Dedifferentiated amniotic fluid mesenchymal stem cell (primary cell): Measurements from ENCODE around the gene CST5.
"Not testable (repeated sequence)": the region's sequence is repeated elsewhere in the genome, so short reads cannot be mapped to it uniquely, and the experiment has no call there.

Source experiments
- DNase-seq: peaks from one replicate; pipeline ENCODE4 v3.0.0-alpha.2; 2016; ENCODE audit errors: extremely low spot score

CST5 gene, protein sequence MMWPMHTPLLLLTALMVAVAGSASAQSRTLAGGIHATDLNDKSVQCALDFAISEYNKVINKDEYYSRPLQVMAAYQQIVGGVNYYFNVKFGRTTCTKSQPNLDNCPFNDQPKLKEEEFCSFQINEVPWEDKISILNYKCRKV

GRCh38 chr20:23879328-23879798 is at the start of gene CST5:
Gene CST5 (minus strand): TSS chr20:23879748. CDS start chr20:23879676, 72 bp downstream.
- no peak for DNase-seq

DNA sequence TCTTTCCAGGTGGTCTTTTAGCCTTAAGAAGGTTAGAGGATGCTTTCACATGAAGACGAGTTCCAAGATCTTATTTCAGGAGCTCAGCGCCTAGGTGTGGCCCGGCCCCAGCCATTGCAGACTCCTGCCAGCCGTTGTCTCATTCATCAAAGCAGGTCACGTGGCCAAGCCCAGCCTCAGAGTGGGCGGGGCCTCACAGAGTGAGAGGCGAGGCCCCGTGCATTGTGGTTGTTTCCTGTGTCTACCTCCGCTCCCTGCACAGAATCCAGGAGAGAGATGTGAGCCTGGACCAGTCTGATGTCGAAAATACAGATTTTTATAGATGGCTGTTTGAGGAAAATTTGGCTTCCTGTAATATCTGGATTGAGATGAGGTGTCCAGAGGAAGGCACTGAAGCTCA is 49.2 kb upstream of the CST5 start:
- DNase-seq = no peak

DNA sequence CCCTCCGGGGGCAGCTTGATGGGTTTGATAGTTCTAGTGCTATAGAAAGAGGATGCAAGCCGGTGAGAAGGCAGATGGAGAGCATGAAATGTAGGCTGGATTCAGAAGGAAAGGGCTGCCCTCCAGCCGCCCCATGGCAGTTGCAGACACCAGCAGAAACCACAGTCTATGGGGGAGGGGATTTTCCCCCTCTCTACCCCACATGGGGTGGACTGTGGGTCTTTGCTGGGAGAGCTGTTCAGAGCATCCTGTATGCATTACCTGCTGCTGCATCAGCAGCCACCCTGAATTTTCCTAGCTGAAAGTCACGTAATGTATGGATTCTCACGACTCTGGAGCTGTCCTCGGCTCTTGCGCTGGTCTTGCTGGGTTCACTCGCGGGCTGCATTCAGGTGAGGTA is 48.8 kb upstream of the CST5 start:
- DNase-seq = no peak

DNA sequence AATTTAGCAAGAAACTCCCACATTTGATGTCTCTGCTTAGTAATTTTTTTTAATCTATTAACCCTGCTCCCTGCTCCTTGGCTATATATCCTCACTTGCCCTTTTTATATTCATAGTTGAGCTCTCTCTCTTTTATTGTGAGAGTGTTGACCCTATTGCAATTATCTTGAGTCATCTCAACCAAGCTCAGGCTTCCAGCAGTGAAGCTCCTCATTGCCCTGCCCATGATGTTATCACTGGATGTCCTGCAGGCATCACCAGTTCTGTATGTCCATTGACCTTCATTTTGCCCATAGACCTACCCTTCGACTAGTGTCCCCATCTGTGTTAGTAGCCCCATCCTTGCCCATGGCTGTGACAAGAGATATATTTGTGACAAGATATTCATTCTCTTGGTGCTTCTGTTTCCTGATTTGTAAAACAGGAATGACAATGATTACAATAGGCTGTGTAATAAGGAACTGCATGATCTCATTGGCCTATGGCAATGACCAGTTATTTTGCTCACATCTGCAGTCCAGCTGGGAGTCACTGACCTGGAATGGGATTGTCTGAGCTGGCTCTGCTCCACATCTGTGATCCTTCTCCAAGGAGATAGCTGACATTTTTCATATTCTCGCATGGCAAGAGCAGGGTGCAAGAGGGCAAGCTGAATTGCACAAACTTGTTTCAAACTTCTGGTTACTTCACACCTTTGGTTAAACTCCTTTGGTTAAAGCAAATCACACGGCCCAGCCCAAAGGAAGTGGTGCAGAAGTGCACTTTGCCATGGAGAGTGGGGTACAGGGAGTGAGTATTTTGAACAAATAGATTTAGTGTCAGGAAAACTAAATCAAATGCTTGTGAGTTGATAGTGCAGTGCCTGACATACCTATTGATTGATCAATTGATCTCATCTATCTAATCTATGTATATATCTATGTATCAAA is 47.7 kb upstream of the CST5 start:
- no peak for DNase-seq

GRCh38 chr20:23926526-23926880 is 47.0 kb upstream of the CST5 start:
- DNase-seq = no peak

GRCh38 chr20:23925789-23926525 is 46.4 kb upstream of the CST5 start:
- no peak for DNase-seq

DNA sequence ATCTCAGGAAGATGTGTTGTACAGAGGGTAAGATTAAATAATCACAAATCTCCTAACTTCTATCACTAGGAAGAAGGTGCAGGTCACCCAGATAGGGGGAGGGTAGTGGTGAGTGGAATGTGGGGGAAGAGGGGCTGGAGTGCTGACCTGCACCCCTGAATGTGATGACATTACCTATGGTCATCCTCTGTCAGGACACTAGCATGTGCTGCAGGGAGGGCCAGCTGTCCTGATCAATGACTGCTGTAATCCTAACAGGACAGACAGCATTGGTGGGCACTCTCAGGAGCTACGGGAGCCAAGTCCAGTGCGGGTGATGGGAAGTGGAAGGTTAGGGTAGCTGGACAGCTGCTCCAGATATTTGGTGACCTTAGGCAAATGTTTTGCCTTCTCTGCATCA is 45.2 kb upstream of the CST5 start:
- no peak for DNase-seq

DNA sequence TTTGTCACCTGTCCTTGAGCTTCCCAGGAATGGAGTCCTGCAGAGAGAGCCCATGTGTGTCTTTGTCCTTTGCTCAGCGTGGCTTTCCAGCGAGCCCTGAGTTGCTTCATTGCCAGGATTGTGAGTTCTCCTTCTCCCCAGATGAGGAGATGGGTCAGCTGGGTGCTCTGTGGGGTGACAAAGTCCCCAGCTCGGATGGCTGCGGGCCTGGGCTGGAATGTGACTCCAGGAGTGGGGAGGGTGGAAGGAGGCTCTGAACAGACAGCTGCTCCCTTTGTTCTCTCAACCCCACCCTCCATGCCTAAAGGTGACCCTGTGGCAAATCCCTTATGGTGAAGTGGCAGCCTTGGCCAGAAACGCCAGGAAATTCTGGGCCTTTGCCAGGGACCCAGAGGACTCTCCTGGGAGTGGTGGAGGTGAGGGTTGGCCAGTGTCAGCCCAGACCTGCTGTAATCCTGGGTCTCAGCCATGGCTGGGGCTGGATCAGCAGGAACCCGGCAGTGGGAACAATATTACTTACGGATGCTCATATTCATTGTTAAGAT is 44.4 kb upstream of the CST5 start:
- no peak for DNase-seq

- no peak for DNase-seq
Observed at GRCh38 chr20:23923311-23923710, 43.8 kb upstream of the CST5 start.

- DNase-seq = peak; percentile 20
Observed at GRCh38 chr20:23920408-23921325, 41.1 kb upstream of the CST5 start.

GRCh38 chr20:23918896-23919295 is 39.3 kb upstream of the CST5 start:
- DNase-seq = no peak

DNA sequence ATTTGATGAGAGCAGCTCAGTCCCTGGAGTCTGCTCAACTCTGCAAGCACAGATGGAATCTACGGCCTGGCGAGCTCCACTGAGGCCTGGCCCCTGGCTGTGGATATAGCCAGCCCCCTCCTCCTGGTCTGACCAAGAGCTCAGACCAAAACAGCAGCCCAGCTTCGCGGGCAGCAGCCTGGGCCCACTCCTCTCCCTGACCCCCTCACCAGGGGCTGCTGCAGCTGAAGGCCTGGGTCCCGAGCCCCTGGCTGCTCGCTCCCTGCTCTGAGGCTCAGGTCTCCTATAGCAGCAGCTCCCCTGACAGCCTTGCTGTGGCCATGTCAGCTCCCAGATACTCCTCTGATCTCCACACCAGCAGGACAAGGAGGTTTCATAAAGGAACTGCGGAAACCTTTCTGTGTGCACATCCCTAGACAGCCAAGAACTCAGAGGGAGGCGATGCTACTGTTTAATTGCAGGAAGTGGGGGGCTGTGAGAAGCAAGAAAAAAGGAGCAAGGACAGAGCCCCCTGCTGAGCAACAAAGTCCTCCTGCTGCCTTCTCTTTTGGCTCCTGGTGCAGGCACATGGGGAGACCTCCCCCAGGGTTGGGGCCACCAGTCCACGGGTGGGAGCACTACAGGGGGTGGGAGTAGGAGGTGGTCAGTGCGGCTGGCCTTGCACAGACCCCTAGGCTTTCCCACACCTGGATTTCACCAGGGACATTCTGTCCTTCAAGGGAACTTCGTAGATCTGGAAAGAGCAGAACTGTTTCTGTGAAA is 38.7 kb upstream of the CST5 start:
- no peak for DNase-seq

DNA sequence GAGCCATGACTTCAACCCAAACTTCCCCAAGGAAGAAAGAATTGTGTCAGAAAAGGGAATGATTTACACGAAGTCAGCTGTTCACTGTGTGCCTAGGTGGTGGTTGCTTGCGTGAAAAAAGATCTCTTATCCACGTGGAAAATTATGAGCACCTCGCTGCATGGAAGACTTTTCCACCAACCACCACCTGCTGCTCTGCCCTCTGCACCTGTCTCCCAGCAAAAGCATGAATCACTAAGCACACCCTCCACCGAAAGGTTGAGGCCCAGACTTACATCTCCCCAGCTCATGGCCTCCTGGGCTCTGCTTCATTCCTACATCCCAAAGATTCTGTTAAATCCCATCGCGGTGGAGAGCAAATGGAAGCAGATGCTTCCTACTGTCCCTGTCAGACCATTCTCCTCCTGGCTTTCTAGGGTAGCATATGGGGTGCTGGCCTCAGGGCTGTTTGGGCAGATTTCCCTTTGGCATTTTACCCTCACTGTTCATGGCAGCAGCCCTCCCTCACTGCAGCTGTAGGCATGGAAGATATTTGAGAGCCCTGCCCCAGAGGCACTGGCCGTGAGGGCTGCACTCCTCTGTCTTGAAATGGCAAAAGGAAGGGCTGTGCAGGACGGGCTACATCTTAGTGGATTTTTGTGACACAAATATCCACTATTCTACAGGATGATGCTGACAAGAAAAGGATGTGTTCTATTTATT is 37.6 kb upstream of the CST5 start:
- DNase-seq = no peak

DNA sequence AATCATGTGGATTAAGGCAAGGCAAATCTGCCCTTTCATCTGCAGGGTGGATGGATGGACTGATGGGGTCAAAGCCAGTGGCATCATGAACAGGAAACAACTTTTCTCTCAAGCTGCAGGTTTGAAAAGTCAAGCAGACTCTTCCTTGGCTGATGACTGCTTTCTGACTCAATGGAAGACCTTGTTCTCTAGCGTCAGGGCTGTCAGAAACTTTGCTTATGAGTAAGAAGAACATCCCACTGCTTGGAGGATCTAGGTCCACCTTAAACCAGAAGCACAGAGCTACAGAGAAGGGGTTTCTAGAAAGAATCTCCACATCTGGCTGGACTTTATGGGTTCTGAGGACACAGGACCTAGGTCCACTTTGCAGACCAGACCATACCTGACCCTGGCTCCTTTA is 36.3 kb upstream of the CST5 start:
- DNase-seq = no peak

- not testable (repeated sequence) for DNase-seq
Observed at GRCh38 chr20:23914469-23914868, 34.9 kb upstream of the CST5 start.

DNA sequence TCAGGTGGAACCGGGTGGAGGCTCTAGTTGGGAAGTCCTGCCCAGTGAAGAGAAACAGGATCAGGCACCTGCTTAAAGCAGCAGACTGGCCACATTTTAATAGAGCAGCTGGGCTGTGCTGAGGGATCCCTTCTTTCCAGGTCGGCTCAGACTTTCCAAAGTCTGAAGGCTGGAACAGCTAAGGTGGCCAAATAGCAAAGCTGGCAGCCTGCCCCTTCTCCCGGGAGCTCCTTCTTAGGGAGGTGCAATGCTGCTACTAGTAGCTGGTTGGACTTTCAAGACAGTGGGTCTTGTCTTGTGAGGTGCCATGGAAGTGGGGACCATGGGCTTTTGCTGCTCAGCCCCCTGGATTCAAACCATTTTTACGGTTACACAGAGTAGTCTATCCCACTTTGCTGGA is 30.7 kb upstream of the CST5 start:
- DNase-seq = no peak

DNA sequence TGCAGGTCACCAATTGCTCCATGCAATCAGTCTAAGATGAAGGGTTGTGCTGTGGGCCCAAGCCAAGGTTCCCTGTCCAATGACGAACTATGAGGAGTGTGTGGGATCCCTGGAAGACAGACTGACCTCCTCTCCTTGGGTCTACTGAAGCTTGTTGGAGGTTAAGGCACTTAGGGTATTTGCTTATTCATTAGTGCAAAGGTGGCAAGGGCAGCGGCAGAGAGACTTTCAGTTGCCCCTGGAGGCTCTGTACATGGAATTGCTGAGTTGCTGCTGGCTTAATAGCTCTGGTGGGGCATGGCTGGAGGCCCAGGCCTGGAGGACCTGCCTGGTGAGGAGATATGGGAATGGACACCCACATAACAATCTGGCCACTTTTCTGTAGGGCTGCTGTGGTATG is 29.8 kb upstream of the CST5 start:
- no peak for DNase-seq

GRCh38 chr20:23907579-23907978 is 28.0 kb upstream of the CST5 start:
- no peak for DNase-seq

GRCh38 chr20:23902396-23902795 is 22.8 kb upstream of the CST5 start:
- not testable (repeated sequence) for DNase-seq

- not testable (repeated sequence) for DNase-seq
Observed at GRCh38 chr20:23890867-23891266, 11.3 kb upstream of the CST5 start.
